HepG2 (cell line): ENCODE data around the gene WDR91. TPM values are rescaled to one million over a fixed set of nuclear protein-coding genes. Genes with fewer than 3 reads are reported as not detected.
A peak's percentile ranks its signal among the peaks of the same experiment; 100 is the strongest.

Source experiments
- ATAC-seq: fragments of 200-7000 bp; cut with Tn5 transposase; 3 replicates; pipeline ENCODE4 v1.9.1; 2020; ENCODE audit warnings: mild to moderate bottlenecking, moderate library complexity
- BruUV-seq: library from RNA; stranded (reverse); fragments of 400-500 nt; replicated peaks from 2 replicates; lab custom pipeline; 2021; lab: Mats Ljungman, UMichigan
- CTCF ChIA-PET: fragments of 300-600 bp; formaldehyde crosslinking; extraction: SDS; loops from one replicate; lab custom pipeline; 2021; ENCODE audit warnings: low total read pairs, inconsistent platforms, low intra/inter-chr PET ratio; lab: Yijun Ruan, JAX
- POLR2A ChIA-PET: fragments of 350-600 bp; sonication (Branson Sonifier 250); formaldehyde crosslinking; loops from one replicate; lab custom pipeline; 2020; ENCODE audit warnings: antibody characterized with exemption, inconsistent platforms; lab: Yijun Ruan, JAX
- DNase-seq: peaks from one replicate; pipeline ENCODE4 v3.0.0-alpha.2; 2015; ENCODE audit warnings: low spot score
- FAIRE-seq: peaks from 3 replicates; lab custom pipeline; 2011; peaks lifted over from hg19 to GRCh38; lab: Jason Lieb, UNC
- H2AFZ ChIP-seq: one replicate; pipeline ENCODE4 v1.6.1; 2011; ENCODE audit warnings: low read length, inconsistent platforms
- H3K27ac ChIP-seq: fragments of 300-600 bp; 3 replicates; pipeline ENCODE4 v1.8.0; 2011; ENCODE audit warnings: mixed run types, mild to moderate bottlenecking, mixed read lengths, low read length, inconsistent platforms; ENCODE audit not compliant: insufficient read depth; ENCODE audit errors: extremely low read length
- H3K27me3 ChIP-seq, 2 experiments: fragments of 200-600 bp in 1 of 2; 2 replicates in 1 of 2; 3 replicates in 1 of 2; pipeline versions ENCODE4 v1.6.0 to v1.8.0; 2011; ENCODE audit warnings: low read length in 2 of 2, mild to moderate bottlenecking in 2 of 2, moderate library complexity in 2 of 2, inconsistent platforms in 1 of 2; ENCODE audit not compliant: insufficient read depth in 2 of 2, control insufficient read depth in 1 of 2
- H3K36me3 ChIP-seq, 2 experiments: fragments of 200-600 bp in 1 of 2; replicated peaks in 1 of 2; 2 replicates in 1 of 2; 3 replicates in 1 of 2; pipeline versions ENCODE4 v1.5.1 to v1.8.0; 2011; ENCODE audit warnings: low read length in 2 of 2, inconsistent platforms in 1 of 2; ENCODE audit not compliant: insufficient read depth in 2 of 2, control insufficient read depth in 1 of 2
- H3K4me1 ChIP-seq: 2 replicates; pipeline ENCODE4 v1.5.1; 2012; ENCODE audit warnings: low read length, inconsistent platforms; ENCODE audit not compliant: insufficient read depth
- H3K4me2 ChIP-seq: 2 replicates; pipeline ENCODE4 v1.6.0; 2011; ENCODE audit warnings: low read depth, low read length, inconsistent platforms
- H3K4me3 ChIP-seq, 3 experiments: fragments of 200-600 bp in 1 of 3; sonication (generic), shearing (Covaris generic) in 1 of 3; replicated peaks in 1 of 3; 2 replicates each; pipeline ENCODE4 v1.5.1; 2011 to 2016; ENCODE audit warnings: low read length in 3 of 3, inconsistent platforms in 2 of 3, low read depth in 2 of 3, mild to moderate bottlenecking in 2 of 3, control low read depth in 1 of 3, mixed read lengths in 1 of 3; ENCODE audit not compliant: insufficient read depth in 1 of 3
- H3K79me2 ChIP-seq: one replicate; pipeline ENCODE4 v1.6.1; 2011; ENCODE audit warnings: low read length, inconsistent platforms; ENCODE audit not compliant: insufficient read depth
- H3K9ac ChIP-seq: 2 replicates; pipeline ENCODE4 v1.6.0; 2011; ENCODE audit warnings: mild to moderate bottlenecking, low read depth, low read length, inconsistent platforms; ENCODE audit not compliant: insufficient read depth
- H3K9me3 ChIP-seq: 2 replicates; pipeline ENCODE4 v1.5.1; 2012; ENCODE audit warnings: mild to moderate bottlenecking, low read length
- H4K20me1 ChIP-seq: 2 replicates; pipeline ENCODE4 v1.6.0; 2011; ENCODE audit warnings: inconsistent platforms, mild to moderate bottlenecking, low read length, moderate library complexity; ENCODE audit not compliant: insufficient read depth
- ARNT ChIP-seq: fragments of 450-650 bp; IDR thresholded peaks from 2 replicates; pipeline ENCODE4 v1.6.1; 2017
- CBFB ChIP-seq: sonication (generic); formaldehyde crosslinking; IDR thresholded peaks from 2 replicates; pipeline ENCODE4 v1.4.0; 2020; ENCODE audit warnings: missing genetic modification reagents
- FOXA3 ChIP-seq: IDR thresholded peaks from 2 replicates; pipeline ENCODE4 v1.6.1; 2016; ENCODE audit warnings: missing genetic modification reagents, missing compliant biosample characterization
- HMGA1 ChIP-seq: sonication (generic); formaldehyde crosslinking; conservative IDR thresholded peaks from 2 replicates; pipeline ENCODE4 v1.4.0; 2020; ENCODE audit warnings: missing genetic modification reagents
- IRF2 ChIP-seq: IDR thresholded peaks from 2 replicates; pipeline ENCODE4 v1.6.1; 2018; ENCODE audit warnings: missing genetic modification reagents, missing compliant biosample characterization
- LRRFIP1 ChIP-seq: sonication (generic); formaldehyde crosslinking; conservative IDR thresholded peaks from 2 replicates; pipeline ENCODE4 v1.4.0; 2020; ENCODE audit warnings: missing genetic modification reagents
- MED1 ChIP-seq: sonication (generic); formaldehyde crosslinking; IDR thresholded peaks from 2 replicates; pipeline ENCODE4 v1.4.0; 2020; ENCODE audit warnings: missing genetic modification reagents
- PHF21A ChIP-seq: sonication (generic); formaldehyde crosslinking; IDR thresholded peaks from 2 replicates; pipeline ENCODE4 v1.5.0; 2020; ENCODE audit warnings: mild to moderate bottlenecking, missing genetic modification reagents
- PLSCR1 ChIP-seq: sonication (generic); formaldehyde crosslinking; IDR thresholded peaks from 2 replicates; pipeline ENCODE4 v1.5.0; 2020; ENCODE audit warnings: missing genetic modification reagents, mild to moderate bottlenecking, borderline replicate concordance
- POLR2A ChIP-seq, 2 experiments: IDR thresholded peaks; 2 replicates each; pipeline ENCODE4 v1.6.1; 2011; ENCODE audit warnings: low read depth in 2 of 2, low read length in 2 of 2, mild to moderate bottlenecking in 1 of 2, moderate library complexity in 1 of 2; ENCODE audit not compliant: insufficient read depth in 1 of 2
- POLR2AphosphoS2 ChIP-seq: IDR thresholded peaks from 2 replicates; pipeline ENCODE4 v1.6.1; 2011; ENCODE audit warnings: low read depth, low read length, improper control_type of control experiment
- RARG ChIP-seq: sonication (generic); formaldehyde crosslinking; IDR thresholded peaks from 2 replicates; pipeline ENCODE4 v1.4.0; 2020; ENCODE audit warnings: low read depth, mild to moderate bottlenecking, missing genetic modification reagents
- TCF12 ChIP-seq, 2 experiments: fragments of 450-650 bp in 1 of 2; sonication (generic) in 1 of 2; formaldehyde crosslinking in 1 of 2; IDR thresholded peaks; 2 replicates each; pipeline versions ENCODE4 v1.6.1 to v1.8.0; 2017 to 2022; ENCODE audit warnings: antibody characterized with exemption in 1 of 2, mild to moderate bottlenecking in 1 of 2, missing genetic modification reagents in 1 of 2, moderate library complexity in 1 of 2
- TOPORS ChIP-seq: sonication (generic); formaldehyde crosslinking; IDR thresholded peaks from 2 replicates; pipeline ENCODE4 v1.8.0; 2023; ENCODE audit warnings: mild to moderate bottlenecking, missing genetic modification reagents
- ZBTB7A ChIP-seq: sonication (generic); formaldehyde crosslinking; IDR thresholded peaks from 2 replicates; pipeline ENCODE4 v1.8.0; 2022; ENCODE audit warnings: mild to moderate bottlenecking, missing genetic modification reagents
- ZFP91 ChIP-seq: sonication (generic); formaldehyde crosslinking; IDR thresholded peaks from 2 replicates; pipeline ENCODE4 v1.9.0; 2022; ENCODE audit warnings: missing genetic modification reagents, mild to moderate bottlenecking, borderline replicate concordance
- ZKSCAN8 ChIP-seq: IDR thresholded peaks from 2 replicates; pipeline ENCODE4 v1.6.1; 2016; ENCODE audit warnings: borderline replicate concordance, missing genetic modification reagents, missing compliant biosample characterization
- ZNF224 ChIP-seq: sonication (generic); formaldehyde crosslinking; IDR thresholded peaks from 2 replicates; pipeline ENCODE4 v1.5.0; 2020; ENCODE audit warnings: mild to moderate bottlenecking, missing genetic modification reagents
- ZNF383 ChIP-seq: sonication (generic); formaldehyde crosslinking; IDR thresholded peaks from 2 replicates; pipeline ENCODE4 v1.4.0; 2020; ENCODE audit warnings: missing genetic modification reagents, mild to moderate bottlenecking, borderline replicate concordance
- ZNF629 ChIP-seq: sonication (generic); formaldehyde crosslinking; conservative IDR thresholded peaks from 2 replicates; pipeline ENCODE4 v1.5.0; 2020; ENCODE audit warnings: missing genetic modification reagents
- ZNF768 ChIP-seq: sonication (generic); formaldehyde crosslinking; IDR thresholded peaks from 2 replicates; pipeline ENCODE4 v1.4.0; 2020; ENCODE audit warnings: missing genetic modification reagents
- WGBS: methylation state at CpG from one replicate; pipeline ENCODE4 v1.1.6; 2017; ENCODE audit warnings: low lambda C conversion rate; 5-methylcytosine and 5-hydroxymethylcytosine counted together
- in situ Hi-C: cut with HindIII; loops from 2 replicates; pipeline ENCODE4 v1.10.0; 2017; ENCODE audit warnings: low pct_unique_long_range_greater_than_20kb; ENCODE audit not compliant: extremely low pct_ligation_motif_present
- intact Hi-C: fragments of 100-400 bp; cut with micrococcal nuclease; formaldehyde crosslinking; loops from one replicate; pipeline ENCODE4 v1.10.0; 2022; ENCODE audit not compliant: unreplicated experiment
- polyA plus RNA-seq, 8 experiments: library from polyadenylated mRNA; depleted of rRNA in 3 of 8; stranded (reverse) in 7 of 8; unstranded in 1 of 8; fragments of >200 nt; fragmentation: Illumina TruSeq in 4 of 8; extraction: Trizol in 4 of 8; gene quantifications; 2 replicates each; pipeline versions ENCODE4 v1.2.1 to v1.2.3, GENCODE V29; 2011 to 2016; ENCODE audit warnings: low read depth in 4 of 8, missing spikeins in 1 of 8, mixed read lengths in 1 of 8; ENCODE audit not compliant: insufficient read depth in 1 of 8
- total RNA-seq, 5 experiments: library from RNA; depleted of rRNA; stranded (reverse); fragments of >200 nt; fragmentation: Illumina TruSeq; extraction: Trizol; gene quantifications; 2 replicates each; pipeline ENCODE4 v1.2.3, GENCODE V29; 2016; ENCODE audit warnings: low read depth in 1 of 5

The WDR91 gene
- total and polyA plus RNA-seq, 2 of the 13 experiments (the other 11 are each of a cell fraction or from before 2014, with no cell fraction given) = 11.6 to 12.1 TPM

DNA sequence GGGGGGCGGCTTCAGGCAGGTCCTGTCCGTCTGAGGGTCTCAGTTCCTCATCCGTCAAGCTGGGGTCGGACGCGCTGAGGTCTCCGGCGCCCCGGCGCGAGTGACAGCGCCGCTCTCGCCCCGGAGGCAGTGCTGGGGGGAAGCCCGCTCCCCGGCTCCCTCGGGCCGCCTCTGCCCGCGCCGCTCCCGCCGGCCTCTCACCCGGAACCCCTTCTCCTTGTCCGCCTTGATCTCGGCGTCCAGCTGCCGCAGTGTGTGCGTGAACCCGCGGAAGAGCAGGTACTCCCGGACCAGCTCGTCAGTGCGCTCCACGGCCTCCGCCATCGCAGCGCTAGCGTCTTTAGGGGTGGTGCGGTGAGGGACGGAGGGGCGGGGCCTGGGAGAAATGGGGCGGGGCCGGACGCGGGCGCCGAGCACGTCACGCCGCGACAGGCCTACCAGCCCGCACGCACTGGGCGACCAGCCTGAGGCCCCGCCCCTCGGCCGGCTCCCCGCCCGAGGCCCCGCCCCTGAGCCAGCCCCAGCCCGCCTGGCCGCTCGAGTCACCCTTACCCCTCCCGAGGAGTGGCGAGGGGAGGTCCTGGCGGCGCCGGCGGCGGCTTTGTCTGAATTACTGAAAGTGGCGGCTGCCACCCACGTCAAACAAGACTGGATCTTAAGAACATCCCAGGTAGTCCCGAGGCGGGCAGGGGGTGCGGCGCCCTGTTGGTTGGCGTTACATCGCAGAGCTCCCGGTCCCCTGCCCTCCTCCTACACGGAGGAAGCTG lies at the start of gene WDR91 (continued):
- TF ChIP-seq ZNF768 (0 out of 2 replicates have a peak, but pooled peaks have one; percentile 16), ZNF383 (CRISPR knock-in tag) (no peak), ZKSCAN8 (no peak), MED1 (peak; percentile 29; the same call in 1 of the 2 replicates), ZFP91 (CRISPR knock-in tag) (peak; percentile 66; the same call in 1 of the 2 replicates), ZBTB7A (CRISPR knock-in tag) (no peak; the same call in 1 of the 2 replicates), TCF12 (IDR thresholded peaks at IDR 0.05) (no peak), TCF12 (CRISPR knock-in tag; IDR thresholded peaks at IDR 0.05) (no peak)

DNA sequence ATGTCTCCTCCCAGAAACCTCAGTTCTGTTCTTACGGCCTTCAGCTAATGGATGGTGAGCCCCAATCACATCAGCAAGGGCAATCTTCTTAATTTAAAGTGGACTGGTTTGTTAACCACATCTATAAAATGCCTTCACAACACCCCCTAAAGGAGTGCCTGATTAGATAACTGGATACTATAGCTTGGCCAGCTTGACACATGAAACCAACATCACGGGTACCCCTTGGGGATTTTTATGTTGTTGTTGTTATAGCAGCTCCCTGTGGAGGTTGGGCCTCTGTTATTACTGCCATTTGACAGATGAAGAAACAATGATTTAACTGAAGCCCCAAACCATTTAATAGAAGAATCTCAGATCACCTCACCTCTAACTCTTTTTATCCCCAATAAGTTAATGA lies 49.1 kb upstream of the WDR91 start:
- H3K27ac ChIP-seq = no peak overlapping the region
- no peak for ATAC-seq
- TF ChIP-seq PLSCR1 (CRISPR knock-in tag) (no peak), TOPORS (no peak), ZNF629 (CRISPR knock-in tag) (no peak), IRF2 (CRISPR knock-in tag) (no peak), CBFB (CRISPR knock-in tag) (no peak), ARNT (no peak), ZNF224 (no peak), POLR2A (IDR thresholded peaks at IDR 0.05; ENCODE audit: insufficient read depth in 1 of 2, low read depth in 2 of 2, low read length in 2 of 2) (no peak), HMGA1 (no peak), PHF21A (no peak), LRRFIP1 (CRISPR knock-in tag) (no peak), FOXA3 (CRISPR knock-in tag) (no peak), POLR2AphosphoS2 (no peak), RARG (no peak)

More for the DNA sequence above, 49.1 kb upstream of the WDR91 start:
- BruUV-seq = no TSS peak
- H3K4me2 ChIP-seq = no peak overlapping the region
- intact Hi-C loops = no loop called here
- CTCF ChIA-PET = no interaction called here
- FAIRE-seq (no peak), DNase-seq (no peak)
- peaks cover 2% of the 10 kb centered on the region; the same call in 1 of the 2 replicates for H3K9me3 ChIP-seq
- no peaks in the 10 kb centered on the region; a peak in 1 of 5 replicates for H3K36me3 ChIP-seq
- in situ Hi-C loops = no loop called here
- H2AFZ ChIP-seq = no peak overlapping the region
- no peak overlapping the region for H3K4me3 ChIP-seq
- WGBS = 69% methylated on average over 2 of the region's 2 CpGs
- POLR2A ChIA-PET = no interaction called here
- H3K27me3 ChIP-seq = peaks cover 0 to 14% of the 10 kb centered on the region in 2 experiments; a peak in 3 of 5 replicates
- peaks cover 57% of the 10 kb centered on the region for H3K4me1 ChIP-seq
- H3K9ac ChIP-seq = no peak overlapping the region
- no peaks in the 10 kb centered on the region for H4K20me1 ChIP-seq
- no peaks in the 10 kb centered on the region for H3K79me2 ChIP-seq
